Activated CD8-positive, alpha-beta memory T cell treated with anti-CD3 and anti-CD28 coated beads, Interleukin-2, amount 50 U/mL, for 48 hours (primary cell): ENCODE results near the gene SEMA3B.
"Not testable (repeated sequence)": the region's sequence is repeated elsewhere in the genome, so short reads cannot be mapped to it uniquely, and the experiment has no call there.

Source experiments
- DNase-seq: peaks from one replicate; pipeline ENCODE4 v3.0.0-alpha.2; 2020

Gene SEMA3B

DNA sequence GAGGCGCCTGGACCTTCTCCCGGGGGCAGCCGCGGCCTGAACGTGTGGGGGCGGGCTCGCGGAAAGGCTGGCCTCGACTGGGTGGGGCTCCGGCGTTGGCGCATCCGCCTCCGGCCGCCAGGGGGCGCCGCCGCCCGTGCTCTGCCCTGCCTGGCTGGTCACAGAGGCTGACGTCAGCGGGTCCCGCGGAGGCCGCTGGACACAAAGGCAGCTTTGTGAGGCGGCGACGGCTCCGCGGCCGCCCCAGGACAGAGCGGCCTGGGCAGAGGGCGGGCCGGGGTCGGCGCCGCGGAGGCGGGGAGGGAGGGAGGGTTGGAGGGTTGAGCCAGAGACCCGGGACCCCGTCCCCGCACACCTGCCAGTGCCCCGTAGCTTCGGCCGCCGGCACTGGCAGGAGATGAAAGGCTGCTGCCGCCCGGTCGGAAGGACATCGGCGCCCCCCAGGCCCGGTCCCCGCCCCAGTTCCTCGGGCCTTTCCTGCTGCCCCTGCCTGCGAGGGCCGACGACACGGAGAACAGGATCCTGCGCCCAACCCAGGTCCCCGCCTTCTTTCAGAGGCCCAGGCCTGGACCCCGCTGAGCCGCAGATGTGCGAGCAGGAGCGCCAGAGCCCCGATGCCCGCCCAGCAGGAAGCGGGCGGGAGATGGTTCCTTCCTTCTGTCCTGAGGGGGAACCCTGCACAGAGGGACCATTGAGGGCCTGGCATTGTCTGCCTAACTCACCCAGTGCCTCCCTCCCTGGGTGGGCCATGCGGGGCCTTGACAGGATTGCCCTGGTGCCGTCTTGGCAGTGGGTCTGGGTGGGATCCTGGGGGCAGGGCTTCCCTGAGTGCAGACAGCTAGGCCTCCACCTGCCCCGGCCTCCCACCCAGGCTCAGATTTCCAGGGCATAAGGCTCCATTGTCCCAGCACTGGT is 8.7 kb upstream of the SEMA3B start:
- peak; percentile 97 for DNase-seq

DNA sequence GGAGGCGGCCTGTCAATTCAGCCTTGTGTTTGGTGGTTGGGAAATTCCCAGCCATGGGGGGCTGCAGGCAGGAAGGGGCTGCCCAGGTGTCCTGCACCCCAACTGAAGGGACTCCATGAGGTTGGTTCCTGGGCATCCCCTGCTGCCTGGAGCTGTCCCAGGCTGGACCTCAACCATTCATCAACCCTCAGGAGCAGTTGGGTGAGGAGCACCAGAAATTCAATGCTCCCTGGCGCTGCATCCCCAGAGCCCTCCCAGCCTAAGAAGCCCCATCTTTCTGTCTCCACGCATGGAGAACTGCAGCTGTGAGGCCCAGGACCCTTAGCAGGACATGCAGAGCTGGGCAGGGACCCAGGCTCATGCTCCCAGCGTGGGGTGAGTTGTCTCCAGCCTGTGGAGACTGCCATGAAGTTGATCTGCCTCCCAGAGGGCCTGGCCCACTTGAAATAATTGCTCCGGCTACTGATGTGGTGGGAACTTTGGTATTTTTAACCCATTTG is 8.0 kb upstream of the SEMA3B start:
- DNase-seq = no peak

DNA sequence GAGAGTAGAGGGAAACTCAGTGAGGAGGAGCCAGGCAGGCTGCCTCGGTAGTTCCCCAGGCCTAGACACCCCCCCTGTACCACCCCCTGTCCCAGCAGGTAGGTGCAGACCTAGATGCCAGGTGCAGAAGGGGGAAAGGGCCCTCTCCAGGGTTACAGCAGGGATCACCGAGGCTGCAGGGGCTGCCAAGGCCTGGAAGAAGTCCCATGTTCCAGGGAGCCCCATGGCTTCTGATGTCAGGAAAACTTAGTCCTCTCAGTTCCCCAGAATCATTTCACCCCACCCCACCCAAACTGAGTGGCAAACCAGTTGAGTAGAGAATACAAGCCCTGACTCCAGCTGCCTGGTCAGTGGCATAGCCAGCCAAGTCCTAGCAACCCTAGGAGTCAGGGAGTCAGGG is 7.4 kb upstream of the SEMA3B start:
- DNase-seq = no peak

DNA sequence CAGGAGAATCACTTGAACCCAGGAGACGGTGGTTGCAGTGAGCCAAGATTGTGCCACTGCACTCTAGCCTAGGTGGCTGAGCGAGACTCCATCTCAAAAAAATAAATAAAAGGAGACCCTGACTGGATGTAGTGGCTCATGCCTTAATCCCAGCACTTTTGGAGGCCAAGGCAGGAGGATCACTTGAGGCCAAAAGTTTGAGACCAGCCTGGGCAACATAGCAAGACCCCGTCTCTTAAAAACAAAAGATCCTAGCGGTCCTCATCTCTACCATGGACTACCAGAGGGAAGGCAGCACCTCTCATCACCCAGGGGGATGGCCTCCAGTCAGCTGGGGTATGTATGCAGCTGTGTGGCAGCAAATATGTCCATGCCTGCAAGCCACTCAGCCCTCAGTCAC is 6.7 kb upstream of the SEMA3B start:
- DNase-seq = not testable (repeated sequence)

DNA sequence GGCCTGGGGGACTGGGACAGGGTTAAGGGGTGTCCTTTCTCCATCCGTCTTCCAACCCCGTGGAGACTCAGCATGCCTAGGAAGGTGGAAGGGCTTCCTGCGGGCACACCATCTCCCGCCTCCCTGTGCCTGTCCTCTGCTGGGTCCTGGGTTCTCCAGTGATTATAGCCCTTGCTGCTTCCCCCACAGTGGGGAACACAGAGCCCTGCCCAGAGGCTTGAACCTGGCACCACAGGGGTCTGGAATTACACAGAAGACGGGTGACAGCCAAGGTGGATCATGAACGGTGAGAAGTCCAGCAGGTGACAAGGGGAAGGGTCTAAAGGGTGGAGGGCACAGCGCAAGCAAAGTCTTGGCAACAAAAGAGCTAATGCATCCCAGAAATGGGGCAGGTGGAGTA is 6.2 kb upstream of the SEMA3B start:
- no peak for DNase-seq

DNA sequence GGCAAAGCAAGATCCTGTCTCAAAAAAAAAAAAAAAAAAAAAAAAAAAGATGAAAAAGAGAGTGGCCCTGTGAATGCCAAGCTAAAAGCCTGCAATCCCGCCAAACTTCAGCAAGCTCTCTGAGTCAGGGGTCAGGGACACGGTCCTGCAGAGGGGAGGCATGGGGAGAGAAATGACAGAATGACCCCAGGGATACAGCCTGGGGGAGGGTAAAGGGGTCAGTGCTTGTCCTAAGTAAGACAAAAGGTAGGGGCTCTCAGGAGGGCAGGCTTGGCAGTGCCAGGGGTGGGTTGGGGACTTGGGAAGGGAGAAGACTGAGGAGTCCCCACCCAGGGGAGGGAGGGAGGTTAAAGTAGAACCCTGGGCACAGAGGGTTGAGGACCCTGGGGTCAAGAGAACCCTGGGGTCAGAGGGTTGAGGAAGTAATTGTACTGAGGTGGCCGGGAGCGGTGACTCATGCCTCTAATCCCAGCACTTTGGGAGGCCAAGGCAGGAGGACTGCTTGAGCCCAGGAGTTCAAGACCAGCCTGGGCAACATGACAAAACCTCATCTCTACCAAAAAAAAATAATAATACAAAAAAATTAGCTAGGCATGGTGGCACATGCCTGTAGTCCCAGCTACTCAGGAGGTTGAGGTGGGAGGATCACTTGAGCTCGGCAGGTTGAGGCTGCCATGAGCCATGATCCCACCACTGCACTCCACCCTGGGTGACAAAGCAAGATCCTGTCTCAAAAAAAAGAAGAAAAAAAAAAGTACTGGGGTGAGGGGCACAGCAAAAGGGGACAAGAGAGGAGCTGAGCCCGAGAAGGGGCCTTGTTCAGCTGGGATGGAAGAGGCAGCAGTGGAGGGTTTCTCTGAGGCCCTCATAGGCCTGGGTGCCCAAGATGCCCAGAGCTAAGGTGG is 5.2 kb upstream of the SEMA3B start:
- no peak for DNase-seq

DNA sequence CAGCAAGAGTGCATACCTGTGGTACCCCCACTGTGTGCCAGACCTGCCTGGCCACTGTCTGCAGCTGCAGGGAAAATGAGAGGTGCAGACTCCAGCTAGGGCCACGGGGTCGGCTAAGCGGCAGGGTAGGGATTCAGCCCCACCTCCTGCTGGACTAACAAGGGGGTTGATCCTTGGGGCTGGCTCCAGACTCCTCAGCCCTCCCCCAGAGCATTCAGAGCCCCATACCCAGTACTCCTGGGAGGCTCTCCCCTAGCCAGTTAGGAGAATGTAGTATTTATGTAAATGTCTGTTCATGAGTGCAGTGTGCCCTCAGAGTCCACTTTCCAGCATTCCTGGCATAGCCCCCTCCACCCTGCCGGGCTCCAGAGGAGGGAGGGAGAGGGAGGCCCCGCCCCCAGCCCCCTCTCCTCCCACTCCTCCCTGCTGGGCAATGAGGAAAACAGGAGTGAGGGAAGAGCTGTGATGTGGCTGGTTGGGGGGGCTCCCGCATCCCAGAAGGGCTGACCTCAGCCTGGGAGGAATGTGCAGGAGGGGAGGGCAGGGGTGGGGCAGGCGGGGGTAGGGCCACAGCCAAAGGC is 4.5 kb upstream of the SEMA3B start:
- no peak for DNase-seq

DNA sequence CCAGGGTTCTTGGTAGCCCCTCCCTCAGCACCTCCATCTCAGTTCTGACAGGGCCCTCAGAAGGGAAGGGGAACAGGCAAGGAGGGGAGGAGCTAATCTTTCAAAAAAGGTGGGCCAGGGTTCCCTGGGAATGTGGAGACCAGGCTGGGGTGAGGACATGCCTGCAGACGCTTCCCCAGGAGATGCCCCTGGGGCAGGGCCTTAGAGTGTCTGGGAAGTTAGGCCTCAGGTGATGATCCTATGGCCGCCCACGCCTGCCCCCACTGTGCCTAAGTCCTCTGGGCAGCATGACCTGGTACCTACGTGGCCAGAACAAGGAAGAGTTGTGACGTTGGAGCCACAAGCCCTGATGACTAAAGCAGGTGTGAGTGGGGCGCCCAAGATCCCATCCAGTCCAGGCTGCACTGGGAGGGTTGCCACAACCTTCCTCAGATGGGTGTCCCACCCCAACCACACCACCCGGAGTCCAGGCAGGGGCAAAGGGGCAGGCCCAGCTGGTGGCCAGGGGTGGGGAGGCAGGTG is 3.9 kb upstream of the SEMA3B start:
- no peak for DNase-seq

DNA sequence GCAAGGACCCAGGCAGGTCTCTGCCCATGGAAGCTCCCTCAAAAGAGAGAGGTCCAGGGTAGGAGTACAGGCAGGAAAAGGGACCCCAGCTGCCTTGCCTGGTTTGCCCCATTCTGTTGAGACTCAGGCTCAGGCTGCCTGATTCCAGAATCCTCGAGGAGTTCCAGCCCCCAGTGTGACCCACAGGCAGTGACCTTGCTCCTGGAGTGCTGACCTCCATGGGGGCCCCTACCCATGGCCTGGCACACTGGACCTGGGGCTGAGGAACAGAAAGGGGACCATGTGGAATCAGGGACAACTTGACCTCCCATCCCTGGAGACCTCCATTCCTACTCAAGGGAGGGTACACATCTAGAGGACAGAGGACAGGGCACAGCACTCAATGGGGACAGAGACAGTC is 3.4 kb upstream of the SEMA3B start:
- no peak for DNase-seq

DNA sequence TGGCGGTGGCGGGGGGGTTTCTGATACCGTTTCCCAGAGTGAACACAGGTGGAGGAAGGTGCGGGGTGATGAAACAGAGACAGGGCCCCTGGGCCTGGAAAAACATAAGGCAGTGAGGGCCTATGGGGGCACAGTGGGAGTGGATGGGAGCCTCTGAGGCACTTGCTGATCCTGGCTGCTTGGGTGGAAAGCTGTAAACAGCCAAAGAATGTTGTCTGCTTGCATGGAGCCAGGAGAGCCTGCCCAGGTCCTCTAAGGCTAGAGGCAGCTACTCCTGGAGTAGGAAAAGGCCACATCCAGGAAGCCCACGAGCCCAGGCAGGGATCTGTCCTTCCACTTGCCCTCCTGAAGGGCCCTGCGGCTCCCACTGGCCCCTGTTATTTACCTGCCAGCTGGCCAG is 2.9 kb upstream of the SEMA3B start:
- no peak for DNase-seq

DNA sequence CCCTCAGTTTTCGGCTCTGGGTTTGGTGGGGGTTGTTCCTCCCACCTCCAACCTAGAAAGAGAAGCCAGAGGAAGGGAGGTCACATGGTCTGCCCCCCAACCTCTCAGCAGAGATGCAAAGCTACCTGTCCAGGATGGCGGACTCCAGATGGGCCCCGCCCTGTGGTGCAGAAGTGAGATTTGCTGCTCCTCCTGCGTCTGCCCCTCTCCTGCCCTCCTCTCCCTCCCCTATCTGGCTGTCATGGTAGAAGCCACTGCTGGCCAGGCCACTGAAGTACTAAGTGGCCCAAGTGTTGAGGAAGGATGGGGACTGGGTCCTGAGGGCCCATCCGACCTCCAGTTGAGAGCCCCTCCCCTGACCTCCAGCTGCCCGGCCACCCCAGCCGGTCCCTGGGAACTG is 2.1 kb upstream of the SEMA3B start:
- DNase-seq = no peak

DNA sequence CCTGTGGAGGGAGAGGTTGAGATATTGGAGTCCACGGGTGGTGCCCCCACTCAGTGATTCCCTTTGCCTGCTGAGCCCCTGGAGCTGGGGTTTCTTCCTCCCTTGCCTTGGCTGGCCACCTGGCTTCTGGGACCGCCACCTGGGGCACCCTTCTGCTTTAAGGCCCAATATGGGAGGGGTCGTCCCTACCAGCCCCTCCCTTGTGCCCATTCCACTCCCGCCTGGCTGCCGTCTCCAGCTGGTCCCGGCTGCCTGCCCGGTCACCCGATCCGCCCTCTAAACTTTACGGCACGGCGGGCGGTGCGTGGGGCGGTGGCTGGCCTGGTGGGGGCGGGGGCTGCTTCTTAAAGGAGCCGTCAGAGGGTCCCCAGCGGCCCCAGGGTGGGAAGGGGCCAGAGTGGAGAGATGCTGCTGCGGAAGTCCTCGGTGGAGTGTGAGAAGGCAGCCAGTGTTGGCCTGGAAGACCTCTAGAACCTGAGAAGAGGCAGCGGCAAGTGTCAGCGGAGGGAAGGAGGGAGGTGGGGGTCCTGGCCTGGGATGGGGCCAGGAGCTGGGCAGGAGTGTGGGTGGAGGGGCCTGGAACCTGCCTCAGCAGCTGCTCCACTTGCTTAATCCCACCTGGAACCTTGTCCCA is 1.6 kb upstream of the SEMA3B start:
- no peak for DNase-seq

DNA sequence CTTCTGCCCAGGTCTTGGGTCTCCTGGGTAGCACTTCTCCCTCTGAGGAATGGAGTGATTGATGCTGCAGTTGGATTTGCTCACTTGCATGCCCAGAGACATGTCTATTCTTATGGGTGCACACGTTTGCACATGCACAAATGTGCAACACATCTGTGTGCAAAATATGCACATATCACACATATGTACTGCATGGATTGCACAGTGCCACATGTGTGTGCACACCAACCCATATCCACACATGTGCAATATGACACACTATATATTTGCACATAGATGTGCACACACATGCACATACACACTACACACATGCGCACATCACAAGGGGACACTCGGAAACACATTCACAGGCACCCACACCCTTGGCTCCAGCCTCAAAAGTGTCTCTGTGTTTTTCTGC is 671 bp upstream of the SEMA3B start:
- DNase-seq = no peak

DNA sequence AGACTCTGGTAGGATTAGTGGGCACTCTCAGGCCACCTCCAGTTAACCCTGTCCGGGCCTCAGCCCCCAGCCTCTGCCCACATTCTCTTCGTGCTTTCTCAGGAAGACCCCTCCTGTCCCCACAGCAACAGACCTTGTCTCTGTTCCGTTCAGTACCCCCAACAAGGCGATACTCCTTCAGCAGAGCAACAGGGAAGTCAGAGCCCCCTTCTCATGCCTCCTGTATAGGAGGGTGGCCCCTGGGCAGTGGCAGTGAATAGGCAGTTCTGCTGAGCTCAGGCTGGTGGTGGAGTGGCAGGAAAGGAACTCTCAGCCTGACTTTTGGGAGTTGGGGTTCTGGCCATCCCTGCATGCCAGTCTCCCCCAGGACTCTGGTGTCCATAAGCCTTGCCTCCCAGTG is 513 bp downstream of the SEMA3B start:
- DNase-seq = no peak

DNA sequence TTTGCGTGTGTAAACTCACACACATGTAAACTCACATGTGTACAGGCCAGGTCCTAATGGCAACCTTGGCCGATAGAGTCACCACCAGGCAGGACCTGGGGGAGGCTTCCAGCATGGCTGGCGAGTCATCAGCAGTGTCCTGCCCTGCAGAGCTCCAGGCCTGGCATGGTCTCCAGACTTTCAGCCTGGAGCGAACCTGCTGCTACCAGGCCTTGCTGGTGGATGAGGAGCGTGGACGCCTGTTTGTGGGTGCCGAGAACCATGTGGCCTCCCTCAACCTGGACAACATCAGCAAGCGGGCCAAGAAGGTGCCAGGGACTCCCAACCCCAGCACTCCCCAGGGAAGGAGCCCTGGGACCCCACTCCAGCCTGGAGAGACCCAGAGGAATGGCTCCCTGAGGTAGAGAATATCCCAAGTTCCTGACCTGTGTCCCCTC is 1.0 kb downstream of the SEMA3B start:
- no peak for DNase-seq

DNA sequence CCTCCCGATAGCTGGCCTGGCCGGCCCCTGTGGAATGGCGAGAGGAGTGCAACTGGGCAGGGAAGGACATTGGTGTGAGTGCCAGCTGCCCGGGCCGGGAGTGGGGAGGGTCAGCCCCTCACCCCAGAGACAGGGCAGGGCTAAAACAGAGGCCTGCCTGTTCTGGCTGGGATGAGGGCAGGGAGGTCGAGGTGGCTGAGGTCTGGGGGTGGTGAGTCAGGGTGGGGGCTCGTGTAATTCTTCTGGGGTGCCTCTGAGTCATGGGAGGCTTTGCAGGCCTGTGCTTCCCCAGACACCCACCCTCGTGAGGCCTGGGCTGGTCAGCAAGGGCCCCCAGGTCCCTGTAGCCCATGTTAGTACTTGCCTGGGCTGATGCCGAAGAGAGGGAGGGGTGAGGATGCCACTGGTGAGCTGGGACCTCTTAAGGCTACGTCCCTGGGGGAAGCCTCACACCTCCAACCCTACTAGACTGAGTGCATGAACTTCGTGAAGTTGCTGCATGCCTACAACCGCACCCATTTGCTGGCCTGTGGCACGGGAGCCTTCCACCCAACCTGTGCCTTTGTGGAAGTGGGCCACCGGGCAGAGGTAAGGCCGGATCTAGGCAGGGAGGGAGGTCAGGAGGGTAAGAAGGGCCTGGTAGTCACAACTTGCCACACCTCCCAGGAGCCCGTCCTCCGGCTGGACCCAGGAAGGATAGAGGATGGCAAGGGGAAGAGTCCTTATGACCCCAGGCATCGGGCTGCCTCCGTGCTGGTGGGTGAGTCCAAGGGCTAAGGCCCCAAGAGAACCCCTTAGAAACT is 1.7 kb downstream of the SEMA3B start:
- DNase-seq = no peak

DNA sequence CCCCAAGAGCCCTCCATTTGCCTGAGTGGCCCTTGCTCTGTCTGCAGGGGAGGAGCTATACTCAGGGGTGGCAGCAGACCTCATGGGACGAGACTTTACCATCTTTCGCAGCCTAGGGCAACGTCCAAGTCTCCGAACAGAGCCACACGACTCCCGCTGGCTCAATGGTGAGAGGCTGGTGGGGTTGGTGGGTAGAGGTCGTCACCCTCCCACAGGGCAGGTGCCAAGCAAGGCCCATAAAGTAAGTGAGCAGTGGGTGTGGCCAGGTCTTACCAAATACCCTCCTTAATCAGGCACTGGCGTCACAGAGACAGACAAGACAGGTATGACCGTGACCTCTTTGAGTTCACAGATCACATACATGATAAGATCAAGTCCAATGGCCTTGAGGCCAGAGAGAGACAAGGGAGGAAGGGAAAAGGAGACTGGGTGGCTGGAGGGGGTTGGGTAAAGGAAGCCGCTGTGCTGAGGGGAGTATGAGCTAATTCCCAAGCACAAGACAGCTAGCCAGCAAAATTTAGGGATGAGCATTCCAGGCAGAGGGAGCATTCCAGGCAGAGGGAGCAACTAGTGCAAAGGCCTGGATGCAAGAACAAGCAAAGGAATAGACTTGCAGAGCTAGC is 2.5 kb downstream of the SEMA3B start:
- DNase-seq = no peak

DNA sequence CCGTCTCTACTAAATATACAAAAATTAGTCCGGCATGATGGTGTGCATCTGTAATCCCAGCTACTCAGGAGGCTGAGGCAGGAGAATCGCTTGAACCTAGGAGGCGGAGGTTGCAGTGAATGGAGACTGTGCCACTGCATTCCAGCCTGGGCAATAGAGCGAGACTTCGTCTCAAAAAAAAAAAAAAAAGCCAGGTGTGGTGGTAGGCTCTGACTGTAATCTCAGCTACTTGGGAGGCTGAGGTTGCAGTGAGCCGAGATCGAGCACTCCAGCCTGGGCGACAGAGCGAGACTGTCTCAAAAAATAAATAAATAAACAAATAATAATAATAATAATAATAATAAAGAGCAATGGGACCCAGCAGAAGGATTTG is 3.6 kb downstream of the SEMA3B start:
- not testable (repeated sequence) for DNase-seq

DNA sequence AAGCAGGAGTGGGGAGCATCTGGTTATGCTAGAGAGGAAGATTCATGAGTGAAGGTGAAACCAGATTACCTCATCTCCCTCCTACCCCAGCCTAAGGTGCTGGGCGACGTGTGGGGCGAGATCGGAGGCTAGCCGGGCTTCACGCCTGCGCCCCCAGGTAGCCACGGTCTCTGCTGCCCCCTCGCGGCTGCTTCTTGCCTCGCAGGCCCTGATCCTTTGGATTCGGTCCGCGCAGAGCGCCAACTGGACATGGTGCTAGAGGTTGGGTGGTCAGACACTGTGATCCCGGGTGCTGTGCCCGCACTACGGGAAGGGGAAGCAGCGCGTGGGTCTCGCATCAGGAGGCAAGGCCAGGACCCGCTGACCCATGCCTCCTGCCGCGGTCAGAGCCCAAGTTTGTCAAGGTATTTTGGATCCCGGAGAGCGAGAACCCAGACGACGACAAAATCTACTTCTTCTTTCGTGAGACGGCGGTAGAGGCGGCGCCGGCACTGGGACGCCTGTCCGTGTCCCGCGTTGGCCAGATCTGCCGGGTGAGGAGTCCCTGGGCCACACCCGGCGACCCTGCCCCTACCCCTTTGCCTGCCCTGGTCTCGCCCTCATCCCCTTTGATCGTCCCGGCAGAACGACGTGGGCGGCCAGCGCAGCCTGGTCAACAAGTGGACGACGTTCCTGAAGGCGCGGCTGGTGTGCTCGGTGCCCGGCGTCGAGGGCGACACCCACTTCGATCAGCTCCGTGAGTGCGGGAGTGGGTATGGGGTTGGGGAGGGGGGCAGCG is 4.2 kb downstream of the SEMA3B start:
- DNase-seq = peak; percentile 100

DNA sequence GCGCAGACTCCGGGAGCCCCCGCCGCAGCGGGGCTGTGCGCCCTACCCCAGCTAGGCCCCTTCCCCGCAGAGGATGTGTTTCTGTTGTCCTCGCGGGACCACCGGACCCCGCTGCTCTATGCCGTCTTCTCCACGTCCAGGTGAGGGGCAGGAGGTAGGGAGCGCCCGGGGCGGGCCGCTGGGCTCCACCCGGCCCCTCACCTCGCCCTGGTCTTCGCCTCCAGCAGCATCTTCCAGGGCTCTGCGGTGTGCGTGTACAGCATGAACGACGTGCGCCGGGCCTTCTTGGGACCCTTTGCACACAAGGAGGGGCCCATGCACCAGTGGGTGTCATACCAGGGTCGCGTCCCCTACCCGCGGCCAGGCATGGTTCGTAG is 4.7 kb downstream of the SEMA3B start:
- DNase-seq = no peak
